PFSK-1 (cell line): ENCODE data around the gene ANKRD6.

ENCODE experiments used
- FOXP2 ChIP-seq: optimal IDR thresholded peaks from 2 replicates; pipeline ENCODE3; 2011; ENCODE audit warnings: borderline replicate concordance, control low read depth, inconsistent platforms; ENCODE audit not compliant: insufficient read depth; ENCODE audit errors: extremely low read length, extremely low read depth
- POLR2AphosphoS5 ChIP-seq: IDR thresholded peaks from 2 replicates; pipeline ENCODE4 v1.6.1; 2012; ENCODE audit warnings: low read depth, mild to moderate bottlenecking, control low read depth, low read length, moderate library complexity
- SIN3A ChIP-seq: IDR thresholded peaks from 2 replicates; pipeline ENCODE4 v1.6.1; 2012; ENCODE audit warnings: mild to moderate bottlenecking, low read length, moderate library complexity, borderline replicate concordance; ENCODE audit not compliant: insufficient read depth
- TAF1 ChIP-seq: IDR thresholded peaks from 2 replicates; pipeline ENCODE4 v1.6.1; 2012; ENCODE audit warnings: low read length, control low read depth, borderline replicate concordance; ENCODE audit not compliant: insufficient read depth
- TF ChIP-seq, protein P1 (sequence below), 2 experiments: IDR thresholded peaks; 2 replicates each; pipeline versions ENCODE4 v1.6.1 to v1.8.0; 2011 to 2012; ENCODE audit warnings: low read depth in 2 of 2, low read length in 2 of 2, control low read depth in 1 of 2, inconsistent platforms in 1 of 2, mild to moderate bottlenecking in 1 of 2, moderate library complexity in 1 of 2; ENCODE audit not compliant: insufficient read depth in 1 of 2

Gene ANKRD6

DNA sequence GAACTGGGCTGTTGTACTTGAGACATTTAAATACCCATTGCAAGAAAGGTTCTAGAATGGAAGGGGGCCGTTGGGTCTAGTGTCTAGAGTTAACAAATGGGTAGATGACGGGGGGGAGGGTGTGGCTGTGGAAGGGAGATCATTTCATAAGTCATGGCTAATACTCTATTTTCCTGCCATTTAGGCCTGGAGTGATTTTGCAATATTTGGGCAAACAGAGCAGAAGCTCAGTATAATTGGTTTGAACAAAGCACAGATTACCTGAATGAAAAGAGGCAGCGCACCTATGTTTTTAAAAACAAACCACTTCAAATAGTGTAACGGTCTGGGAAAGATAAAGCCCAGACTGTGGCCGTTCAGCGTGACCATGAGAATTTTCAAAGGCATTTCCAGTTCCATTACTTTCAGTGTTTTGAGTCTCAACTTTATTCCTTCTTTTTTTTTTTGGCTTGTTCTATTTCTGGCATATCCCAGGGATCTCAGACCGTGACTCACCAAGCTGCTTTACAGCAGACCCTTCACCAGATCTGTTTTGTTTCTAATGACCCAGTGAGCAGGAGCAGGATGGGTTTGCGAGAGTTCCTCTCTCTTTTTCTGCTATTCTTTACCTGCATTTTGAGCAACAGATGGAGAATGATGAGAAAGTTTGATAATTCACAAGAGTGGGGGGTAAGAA is 131.9 kb downstream of the ANKRD6 start:
- TF ChIP-seq TAF1: no peak
- no peak for TF ChIP-seq SIN3A
- TF ChIP-seq, protein P1, sequence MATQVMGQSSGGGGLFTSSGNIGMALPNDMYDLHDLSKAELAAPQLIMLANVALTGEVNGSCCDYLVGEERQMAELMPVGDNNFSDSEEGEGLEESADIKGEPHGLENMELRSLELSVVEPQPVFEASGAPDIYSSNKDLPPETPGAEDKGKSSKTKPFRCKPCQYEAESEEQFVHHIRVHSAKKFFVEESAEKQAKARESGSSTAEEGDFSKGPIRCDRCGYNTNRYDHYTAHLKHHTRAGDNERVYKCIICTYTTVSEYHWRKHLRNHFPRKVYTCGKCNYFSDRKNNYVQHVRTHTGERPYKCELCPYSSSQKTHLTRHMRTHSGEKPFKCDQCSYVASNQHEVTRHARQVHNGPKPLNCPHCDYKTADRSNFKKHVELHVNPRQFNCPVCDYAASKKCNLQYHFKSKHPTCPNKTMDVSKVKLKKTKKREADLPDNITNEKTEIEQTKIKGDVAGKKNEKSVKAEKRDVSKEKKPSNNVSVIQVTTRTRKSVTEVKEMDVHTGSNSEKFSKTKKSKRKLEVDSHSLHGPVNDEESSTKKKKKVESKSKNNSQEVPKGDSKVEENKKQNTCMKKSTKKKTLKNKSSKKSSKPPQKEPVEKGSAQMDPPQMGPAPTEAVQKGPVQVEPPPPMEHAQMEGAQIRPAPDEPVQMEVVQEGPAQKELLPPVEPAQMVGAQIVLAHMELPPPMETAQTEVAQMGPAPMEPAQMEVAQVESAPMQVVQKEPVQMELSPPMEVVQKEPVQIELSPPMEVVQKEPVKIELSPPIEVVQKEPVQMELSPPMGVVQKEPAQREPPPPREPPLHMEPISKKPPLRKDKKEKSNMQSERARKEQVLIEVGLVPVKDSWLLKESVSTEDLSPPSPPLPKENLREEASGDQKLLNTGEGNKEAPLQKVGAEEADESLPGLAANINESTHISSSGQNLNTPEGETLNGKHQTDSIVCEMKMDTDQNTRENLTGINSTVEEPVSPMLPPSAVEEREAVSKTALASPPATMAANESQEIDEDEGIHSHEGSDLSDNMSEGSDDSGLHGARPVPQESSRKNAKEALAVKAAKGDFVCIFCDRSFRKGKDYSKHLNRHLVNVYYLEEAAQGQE (IDR thresholded peaks at IDR 0.05; ENCODE audit: insufficient read depth in 1 of 2, low read depth in 2 of 2, low read length in 2 of 2): no peak
- no peak for TF ChIP-seq POLR2AphosphoS5
- TF ChIP-seq FOXP2: no peak

DNA sequence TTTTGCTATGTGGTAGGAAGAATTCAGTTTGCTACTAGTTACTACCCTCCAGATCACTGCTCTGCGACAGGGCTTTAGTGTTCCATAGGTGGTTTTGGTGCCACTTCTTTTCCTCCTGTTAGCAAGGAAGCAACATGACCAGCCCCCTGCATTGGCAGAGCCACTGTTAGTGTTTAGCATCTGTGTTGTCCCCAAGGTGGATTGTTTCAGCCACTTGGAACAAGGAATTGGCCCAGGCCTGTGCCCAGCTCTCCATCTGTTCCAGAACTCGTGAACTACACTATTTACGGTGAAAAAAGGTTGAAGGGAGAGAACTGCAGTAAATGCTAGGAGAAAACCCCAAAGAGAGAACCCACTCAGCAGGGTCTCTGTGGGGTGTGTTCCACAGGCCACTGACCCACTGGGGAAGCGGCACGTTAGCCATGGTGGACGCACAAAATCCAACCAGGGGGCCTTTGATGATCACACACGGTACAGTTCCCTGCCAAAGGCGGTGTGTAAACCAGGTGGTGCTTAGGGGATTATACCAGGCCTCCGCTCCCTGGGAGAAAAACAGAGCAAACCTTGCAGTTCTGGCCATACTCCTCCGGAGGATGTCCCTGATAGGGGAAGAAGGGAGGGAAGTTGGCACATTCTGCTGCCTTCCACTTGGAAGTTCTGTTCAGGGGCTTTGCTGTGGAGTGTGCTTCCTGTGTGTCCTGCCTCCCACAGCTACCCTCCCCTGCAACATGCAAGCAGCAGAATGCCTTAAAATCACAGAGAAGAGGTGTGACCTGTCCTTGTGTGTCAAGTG is 133.3 kb downstream of the ANKRD6 start:
- no peak for TF ChIP-seq POLR2AphosphoS5
- TF ChIP-seq SIN3A: no peak
- no peak for TF ChIP-seq TAF1
- TF ChIP-seq FOXP2: no peak
- TF ChIP-seq, protein P1 (IDR thresholded peaks at IDR 0.05; ENCODE audit: insufficient read depth in 1 of 2, low read depth in 2 of 2, low read length in 2 of 2): no peak

DNA sequence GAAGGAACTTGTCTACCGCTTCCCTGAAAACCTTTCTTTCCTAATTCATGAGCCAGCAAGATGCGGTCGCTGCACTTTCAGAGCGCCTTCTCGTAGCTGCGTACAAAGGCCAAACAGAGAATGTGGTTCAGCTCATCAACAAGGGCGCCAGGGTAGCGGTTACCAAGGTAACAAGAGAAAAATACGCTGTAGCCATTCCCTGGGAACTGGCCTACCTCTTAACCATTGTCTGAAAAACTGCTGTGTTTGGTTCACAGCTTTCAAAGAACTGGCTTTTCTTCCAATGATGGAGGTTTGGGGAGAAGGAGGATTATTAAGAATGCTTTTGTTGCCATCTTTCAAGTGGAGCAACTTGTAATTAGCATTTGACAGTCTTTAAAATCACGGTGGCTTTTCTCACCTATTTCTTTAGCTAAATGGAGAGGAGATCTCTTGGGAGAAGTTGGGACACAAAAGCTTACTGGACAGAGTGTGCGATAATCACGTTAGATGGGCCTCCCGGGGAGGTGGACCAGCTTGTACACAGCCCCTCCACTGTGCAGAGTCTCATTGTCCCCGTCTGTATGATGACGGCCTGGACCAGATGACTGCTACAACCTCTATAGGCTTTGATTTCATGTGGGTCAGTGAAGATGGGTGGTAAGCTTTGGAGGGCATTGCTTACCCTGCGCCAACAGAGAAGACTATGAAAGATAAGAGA is 134.1 kb downstream of the ANKRD6 start:
- no peak for TF ChIP-seq FOXP2
- no peak for TF ChIP-seq POLR2AphosphoS5
- TF ChIP-seq, protein P1 (IDR thresholded peaks at IDR 0.05; ENCODE audit: insufficient read depth in 1 of 2, low read depth in 2 of 2, low read length in 2 of 2): no peak
- no peak for TF ChIP-seq SIN3A
- TF ChIP-seq TAF1: no peak

DNA sequence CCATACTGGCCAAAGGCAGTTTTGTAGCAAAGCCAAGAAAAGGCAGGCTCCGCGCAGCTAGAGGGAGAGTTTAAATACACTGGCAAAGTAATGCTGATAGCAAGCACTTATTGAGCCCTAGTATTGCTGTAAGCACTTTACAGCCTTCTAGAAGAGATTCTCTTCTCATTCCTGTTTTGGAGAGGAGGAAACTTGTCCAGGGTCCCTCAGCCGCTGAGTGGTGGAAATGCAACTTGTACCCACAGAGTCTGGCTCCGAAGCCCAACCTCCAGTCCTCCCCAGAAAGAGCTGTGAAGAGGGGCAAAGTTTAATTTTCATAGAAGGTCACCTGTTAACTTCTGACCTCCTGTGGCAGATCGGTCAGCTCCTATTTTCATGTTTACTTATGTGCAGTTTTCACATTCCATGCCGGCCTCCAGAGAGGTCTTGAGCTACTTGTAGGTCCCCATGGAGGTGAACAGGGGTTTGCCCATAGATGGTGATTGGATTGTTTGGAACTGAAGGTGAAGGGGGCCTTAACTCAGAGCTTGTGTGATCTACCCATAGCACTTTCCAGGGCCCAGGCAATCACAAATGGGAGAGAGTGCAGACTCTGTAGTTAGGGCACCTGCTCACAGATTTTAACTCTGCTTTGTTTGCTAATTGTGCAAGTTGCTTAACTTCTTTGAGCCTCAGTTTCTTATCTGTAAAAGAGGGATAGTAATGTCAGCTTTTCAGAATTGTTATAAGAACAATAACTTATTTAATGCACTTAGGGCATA is 134.9 kb downstream of the ANKRD6 start:
- TF ChIP-seq, protein P1 (IDR thresholded peaks at IDR 0.05; ENCODE audit: insufficient read depth in 1 of 2, low read depth in 2 of 2, low read length in 2 of 2): no peak
- TF ChIP-seq SIN3A: no peak
- TF ChIP-seq FOXP2: no peak
- TF ChIP-seq TAF1: no peak
- no peak for TF ChIP-seq POLR2AphosphoS5
